ENCODE results near the gene GLRA2. TPM values are rescaled to one million over a fixed set of nuclear protein-coding genes. Genes with fewer than 3 reads are reported as not detected.

The GLRA2 gene
- total and polyA plus RNA-seq, 7 experiments from 2014 or later: not detected

- intact Hi-C loops (cut with micrococcal nuclease): no loop called here
- ChIA-PET CTCF (no interaction called here), POLR2A (no interaction called here)
- no peaks in the 10 kb centered on the region for H3K4me1 ChIP-seq (ENCODE audit: control insufficient read depth in 2 of 2, insufficient read depth in 2 of 2, low read length in 2 of 2)
- H3K27ac ChIP-seq (ENCODE audit: low read depth, low read length): no peak overlapping the region
- H3K36me3 ChIP-seq (ENCODE audit: control insufficient read depth in 2 of 3, insufficient read depth in 3 of 3, low read length in 3 of 3): no peaks in the 10 kb centered on the region
- Mint-ChIP-seq H3K27me3 (no peaks in the 10 kb centered on the region), H3K4me1 (no peaks in the 10 kb centered on the region), H3K36me3 (no peaks in the 10 kb centered on the region), H3K4me3 (no peak overlapping the region), H3K9me3 (no peaks in the 10 kb centered on the region), H3K27ac (no peak overlapping the region)
- no peak for DNase-seq
- no peaks in the 10 kb centered on the region for H3K9me3 ChIP-seq (ENCODE audit: control insufficient read depth in 2 of 3, low read length in 3 of 3)
- no peak overlapping the region for H3K4me3 ChIP-seq (ENCODE audit: low read length)
- H3K27me3 ChIP-seq (ENCODE audit: control insufficient read depth in 2 of 2, insufficient read depth in 2 of 2, low read length in 2 of 2): no peaks in the 10 kb centered on the region
- ATAC-seq: no peak
Observed at GRCh38 chrX:14717949-14718348, 188.6 kb downstream of the GLRA2 start.

GRCh38 chrX:14718403-14718802 is 189.1 kb downstream of the GLRA2 start:
- intact Hi-C loops (cut with micrococcal nuclease): no loop called here
- H3K4me3 ChIP-seq (ENCODE audit: low read length): no peak overlapping the region

GRCh38 chrX:14729058-14729457 is 199.7 kb downstream of the GLRA2 start:
- Mint-ChIP-seq H3K4me1 (no peaks in the 10 kb centered on the region), H3K4me3 (no peak overlapping the region), H3K36me3 (no peaks in the 10 kb centered on the region), H3K27ac (no peak overlapping the region), H3K27me3 (no peaks in the 10 kb centered on the region), H3K9me3 (peaks cover 0 to 13% (median 0%) of the 10 kb centered on the region in 11 donors)
- H3K4me1 ChIP-seq (ENCODE audit: control insufficient read depth in 2 of 2, insufficient read depth in 2 of 2, low read length in 2 of 2): no peaks in the 10 kb centered on the region
- DNase-seq (no peak), ATAC-seq (no peak)
- CTCF ChIA-PET: no interaction called here
- no peak overlapping the region for H3K27ac ChIP-seq (ENCODE audit: low read depth, low read length)
- H3K4me3 ChIP-seq (ENCODE audit: low read length): no peak overlapping the region
- H3K9me3 ChIP-seq (ENCODE audit: control insufficient read depth in 2 of 3, low read length in 3 of 3): no peaks in the 10 kb centered on the region
- POLR2A ChIA-PET: no interaction called here
- intact Hi-C loops (cut with micrococcal nuclease): no loop called here
- H3K36me3 ChIP-seq (ENCODE audit: control insufficient read depth in 2 of 3, insufficient read depth in 3 of 3, low read length in 3 of 3): no peaks in the 10 kb centered on the region
- H3K27me3 ChIP-seq (ENCODE audit: control insufficient read depth in 2 of 2, insufficient read depth in 2 of 2, low read length in 2 of 2): no peaks in the 10 kb centered on the region

More at GRCh38 chrX:14718403-14718802, 189.1 kb downstream of the GLRA2 start:
- POLR2A ChIA-PET: no interaction called here
- DNase-seq (no peak), ATAC-seq (no peak)
- Histone ChIP-seq H3K27me3 (ENCODE audit: control insufficient read depth in 2 of 2, insufficient read depth in 2 of 2, low read length in 2 of 2) (no peaks in the 10 kb centered on the region), H3K36me3 (ENCODE audit: control insufficient read depth in 2 of 3, insufficient read depth in 3 of 3, low read length in 3 of 3) (no peaks in the 10 kb centered on the region), H3K27ac (ENCODE audit: low read depth, low read length) (no peak overlapping the region), H3K4me1 (ENCODE audit: control insufficient read depth in 2 of 2, insufficient read depth in 2 of 2, low read length in 2 of 2) (no peaks in the 10 kb centered on the region), H3K9me3 (ENCODE audit: control insufficient read depth in 2 of 3, low read length in 3 of 3) (no peaks in the 10 kb centered on the region)
- Mint-ChIP-seq H3K27me3 (no peaks in the 10 kb centered on the region), H3K36me3 (no peaks in the 10 kb centered on the region), H3K27ac (no peak overlapping the region), H3K4me3 (no peak overlapping the region), H3K9me3 (no peaks in the 10 kb centered on the region), H3K4me1 (no peaks in the 10 kb centered on the region)
- CTCF ChIA-PET: no interaction called here

GRCh38 chrX:14738643-14739042 is 209.3 kb downstream of the GLRA2 start:
- H3K27me3 ChIP-seq (ENCODE audit: control insufficient read depth in 2 of 2, insufficient read depth in 2 of 2, low read length in 2 of 2): no peaks in the 10 kb centered on the region
- H3K27me3 Mint-ChIP-seq: no peaks in the 10 kb centered on the region
- H3K4me3 ChIP-seq (ENCODE audit: low read length): no peak overlapping the region
- no peak for ATAC-seq
- no peaks in the 10 kb centered on the region for H3K4me1 Mint-ChIP-seq
- H3K9me3 ChIP-seq (ENCODE audit: control insufficient read depth in 2 of 3, low read length in 3 of 3): no peaks in the 10 kb centered on the region
- no peak overlapping the region for H3K27ac Mint-ChIP-seq
- no peaks in the 10 kb centered on the region for H3K4me1 ChIP-seq (ENCODE audit: control insufficient read depth in 2 of 2, insufficient read depth in 2 of 2, low read length in 2 of 2)
- peaks cover 0 to 7% (median 2%) of the 10 kb centered on the region in 11 donors for H3K9me3 Mint-ChIP-seq
- ChIA-PET CTCF (no interaction called here), POLR2A (no interaction called here)
- DNase-seq: no peak
- peaks cover 0 to 4% (median 0%) of the 10 kb centered on the region in 5 donors for H3K36me3 Mint-ChIP-seq
- no peaks in the 10 kb centered on the region for H3K36me3 ChIP-seq (ENCODE audit: control insufficient read depth in 2 of 3, insufficient read depth in 3 of 3, low read length in 3 of 3)
- no peak overlapping the region for H3K27ac ChIP-seq (ENCODE audit: low read depth, low read length)
- H3K4me3 Mint-ChIP-seq: no peak overlapping the region
- intact Hi-C loops (cut with micrococcal nuclease): no loop called here

GRCh38 chrX:14753441-14753840 is 224.1 kb downstream of the GLRA2 start:
- Mint-ChIP-seq H3K27ac (no peak overlapping the region), H3K4me3 (no peak overlapping the region), H3K27me3 (peaks cover 0 to 6% (median 0%) of the 10 kb centered on the region in 5 donors), H3K9me3 (peaks cover 0 to 5% (median 0%) of the 10 kb centered on the region in 11 donors), H3K36me3 (no peaks in the 10 kb centered on the region), H3K4me1 (no peaks in the 10 kb centered on the region)
- CTCF ChIA-PET: no interaction called here
- ATAC-seq (no peak), DNase-seq (no peak)
- POLR2A ChIA-PET: no interaction called here
- intact Hi-C loops (cut with micrococcal nuclease): no loop called here
- Histone ChIP-seq H3K27ac (ENCODE audit: low read depth, low read length) (no peak overlapping the region), H3K4me1 (ENCODE audit: control insufficient read depth in 2 of 2, insufficient read depth in 2 of 2, low read length in 2 of 2) (no peaks in the 10 kb centered on the region), H3K36me3 (ENCODE audit: control insufficient read depth in 2 of 3, insufficient read depth in 3 of 3, low read length in 3 of 3) (no peaks in the 10 kb centered on the region), H3K4me3 (ENCODE audit: low read length) (no peak overlapping the region), H3K27me3 (ENCODE audit: control insufficient read depth in 2 of 2, insufficient read depth in 2 of 2, low read length in 2 of 2) (no peaks in the 10 kb centered on the region), H3K9me3 (ENCODE audit: control insufficient read depth in 2 of 3, low read length in 3 of 3) (no peaks in the 10 kb centered on the region)

GRCh38 chrX:14758029-14758491 is 228.7 kb downstream of the GLRA2 start:
- Histone ChIP-seq H3K4me1 (ENCODE audit: control insufficient read depth in 2 of 2, insufficient read depth in 2 of 2, low read length in 2 of 2) (no peaks in the 10 kb centered on the region), H3K4me3 (ENCODE audit: low read length) (no peak overlapping the region), H3K27ac (ENCODE audit: low read depth, low read length) (no peak overlapping the region), H3K36me3 (ENCODE audit: control insufficient read depth in 2 of 3, insufficient read depth in 3 of 3, low read length in 3 of 3) (no peaks in the 10 kb centered on the region), H3K9me3 (ENCODE audit: control insufficient read depth in 2 of 3, low read length in 3 of 3) (no peaks in the 10 kb centered on the region), H3K27me3 (ENCODE audit: control insufficient read depth in 2 of 2, insufficient read depth in 2 of 2, low read length in 2 of 2) (no peaks in the 10 kb centered on the region)
- Mint-ChIP-seq H3K36me3 (no peaks in the 10 kb centered on the region), H3K4me3 (peak overlapping the region in 1 of 10 donors; percentile 16), H3K9me3 (peaks cover 0 to 20% (median 2%) of the 10 kb centered on the region in 11 donors), H3K27me3 (peaks cover 0 to 2% (median 0%) of the 10 kb centered on the region in 5 donors), H3K4me1 (no peaks in the 10 kb centered on the region), H3K27ac (no peak overlapping the region)
- DNase-seq: no peak
- no peak for ATAC-seq
- CTCF ChIA-PET: no interaction called here
- POLR2A ChIA-PET: no interaction called here
- intact Hi-C loops (cut with micrococcal nuclease): no loop called here

- no peaks in the 10 kb centered on the region for H3K9me3 ChIP-seq (ENCODE audit: control insufficient read depth in 2 of 3, low read length in 3 of 3)
- no peaks in the 10 kb centered on the region for H3K27me3 ChIP-seq (ENCODE audit: control insufficient read depth in 2 of 2, insufficient read depth in 2 of 2, low read length in 2 of 2)
- no peaks in the 10 kb centered on the region for H3K4me1 ChIP-seq (ENCODE audit: control insufficient read depth in 2 of 2, insufficient read depth in 2 of 2, low read length in 2 of 2)
- ATAC-seq (no peak), DNase-seq (no peak)
- Mint-ChIP-seq H3K4me1 (peaks cover 0 to 2% (median 0%) of the 10 kb centered on the region in 7 donors), H3K27me3 (peaks cover 0 to 5% (median 0%) of the 10 kb centered on the region in 5 donors), H3K4me3 (no peak overlapping the region), H3K36me3 (no peaks in the 10 kb centered on the region), H3K27ac (no peak overlapping the region), H3K9me3 (peaks cover 0 to 14% (median 6%) of the 10 kb centered on the region in 11 donors)
- CTCF ChIA-PET: no interaction called here
- no peak overlapping the region for H3K27ac ChIP-seq (ENCODE audit: low read depth, low read length)
- intact Hi-C loops (cut with micrococcal nuclease): no loop called here
- no peak overlapping the region for H3K4me3 ChIP-seq (ENCODE audit: low read length)
- H3K36me3 ChIP-seq (ENCODE audit: control insufficient read depth in 2 of 3, insufficient read depth in 3 of 3, low read length in 3 of 3): no peaks in the 10 kb centered on the region
- POLR2A ChIA-PET: no interaction called here
Observed at GRCh38 chrX:14775416-14775815, 246.1 kb downstream of the GLRA2 start.
